NCI-H1694 (cell line): ENCODE measurements around the gene CHPF.
A peak's percentile ranks its signal among the peaks of the same experiment; 100 is the strongest.

Source experiments
- DNase-seq: peaks from one replicate; lab custom pipeline; 2025; lab: John Stamatoyannopoulos, UW

CHPF gene

GRCh38 chr2:219514196-219514761, 29.3 kb downstream of the CHPF start, which contains the start of gene ASIC4:
ASIC4 (plus strand) TSS chr2:219514482; CDS start chr2:219514725, 243 bp downstream.
- DNase-seq: peak; percentile 56

- no peak for DNase-seq
Observed at GRCh38 chr2:219513787-219514186, 29.8 kb downstream of the CHPF start.

GRCh38 chr2:219512524-219513216, 30.9 kb downstream of the CHPF start:
- no peak for DNase-seq

- DNase-seq: peak; percentile 74
Observed at GRCh38 chr2:219511547-219512325, 31.9 kb downstream of the CHPF start.

GRCh38 chr2:219510512-219511135, 33.0 kb downstream of the CHPF start:
- DNase-seq: no peak

- DNase-seq: peak; percentile 92
Observed at GRCh38 chr2:219509780-219510511, 33.7 kb downstream of the CHPF start.

- peak; percentile 95 for DNase-seq
Observed at GRCh38 chr2:219508971-219509779, 34.4 kb downstream of the CHPF start.

GRCh38 chr2:219508444-219508734, 35.2 kb downstream of the CHPF start:
- DNase-seq: peak; percentile 68

GRCh38 chr2:219507581-219508443, 35.8 kb downstream of the CHPF start:
- DNase-seq: no peak

- DNase-seq: peak; percentile 97
Observed at GRCh38 chr2:219506802-219507526, 36.6 kb downstream of the CHPF start.

GRCh38 chr2:219506153-219506801, 37.3 kb downstream of the CHPF start:
- no peak for DNase-seq

GRCh38 chr2:219505585-219505984, 38.0 kb downstream of the CHPF start:
- no peak for DNase-seq

GRCh38 chr2:219502618-219503017, 41.0 kb downstream of the CHPF start:
- no peak for DNase-seq

- no peak for DNase-seq
Observed at GRCh38 chr2:219501849-219502248, 41.8 kb downstream of the CHPF start.

GRCh38 chr2:219500135-219500534, 43.5 kb downstream of the CHPF start:
- no peak for DNase-seq

- no peak for DNase-seq
Observed at GRCh38 chr2:219499555-219499954, 44.1 kb downstream of the CHPF start.

GRCh38 chr2:219499058-219499307, 44.6 kb downstream of the CHPF start:
- DNase-seq: no peak

GRCh38 chr2:219498280-219499057, 45.1 kb downstream of the CHPF start, which contains the start of gene GMPPA:
GMPPA (plus strand) TSS chr2:219498891; CDS start chr2:219499976, 1,085 bp downstream.
- DNase-seq: peak; percentile 98
